GM18873 (cell line): ENCODE measurements around the gene WFIKKN1.

Source experiments
- ATAC-seq: cut with Tn5 transposase; IDR thresholded peaks from one replicate; pipeline ENCODE4 v1.9.1; 2021; ENCODE audit warnings: mild to moderate bottlenecking, moderate library complexity, moderate number of reproducible peaks; ENCODE audit not compliant: unreplicated experiment, low FRiP score

WFIKKN1 gene

DNA sequence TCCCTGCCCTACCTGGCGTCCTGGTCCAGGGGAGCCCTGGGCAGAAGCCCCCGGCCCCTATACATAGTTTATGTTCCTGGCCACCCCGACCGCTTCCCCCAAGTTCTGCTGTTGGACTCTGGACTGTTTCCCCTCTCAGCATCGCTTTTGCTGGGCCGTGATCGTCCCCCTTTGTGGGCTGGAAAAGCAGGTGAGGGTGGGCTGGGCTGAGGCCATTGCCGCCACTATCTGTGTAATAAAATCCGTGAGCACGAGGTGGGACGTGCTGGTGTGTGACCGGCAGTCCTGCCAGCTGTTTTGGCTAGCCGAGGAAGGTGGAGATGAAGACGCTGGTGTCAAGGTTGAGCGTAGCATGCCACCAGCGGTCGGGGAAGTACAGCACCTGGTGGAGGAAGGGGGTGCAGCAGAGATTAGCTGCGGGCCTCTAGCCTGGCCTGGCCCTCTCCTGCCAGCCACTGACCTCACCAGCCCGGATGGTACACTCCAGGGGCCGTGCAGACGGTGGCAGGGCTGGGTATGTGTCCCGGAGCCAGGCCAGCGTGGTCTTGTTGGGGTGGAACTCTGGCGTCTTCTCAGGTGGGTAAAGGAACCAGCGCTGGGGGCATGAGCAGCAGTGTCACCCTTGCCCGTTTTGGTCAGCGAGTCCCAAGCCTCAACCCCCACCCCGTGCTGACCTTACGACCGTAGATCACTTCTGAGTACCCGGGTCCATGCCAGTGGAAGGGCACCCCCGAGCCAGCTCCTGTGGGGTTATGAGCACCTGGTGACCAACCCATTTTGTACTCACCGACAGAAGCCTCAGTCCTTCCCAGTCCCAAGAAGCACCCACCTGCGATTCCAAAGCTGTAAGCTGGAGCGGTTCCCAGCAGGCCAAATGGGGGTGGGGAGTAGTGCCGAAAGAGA lies 52.0 kb downstream of the WFIKKN1 start:
- ATAC-seq = no peak

DNA sequence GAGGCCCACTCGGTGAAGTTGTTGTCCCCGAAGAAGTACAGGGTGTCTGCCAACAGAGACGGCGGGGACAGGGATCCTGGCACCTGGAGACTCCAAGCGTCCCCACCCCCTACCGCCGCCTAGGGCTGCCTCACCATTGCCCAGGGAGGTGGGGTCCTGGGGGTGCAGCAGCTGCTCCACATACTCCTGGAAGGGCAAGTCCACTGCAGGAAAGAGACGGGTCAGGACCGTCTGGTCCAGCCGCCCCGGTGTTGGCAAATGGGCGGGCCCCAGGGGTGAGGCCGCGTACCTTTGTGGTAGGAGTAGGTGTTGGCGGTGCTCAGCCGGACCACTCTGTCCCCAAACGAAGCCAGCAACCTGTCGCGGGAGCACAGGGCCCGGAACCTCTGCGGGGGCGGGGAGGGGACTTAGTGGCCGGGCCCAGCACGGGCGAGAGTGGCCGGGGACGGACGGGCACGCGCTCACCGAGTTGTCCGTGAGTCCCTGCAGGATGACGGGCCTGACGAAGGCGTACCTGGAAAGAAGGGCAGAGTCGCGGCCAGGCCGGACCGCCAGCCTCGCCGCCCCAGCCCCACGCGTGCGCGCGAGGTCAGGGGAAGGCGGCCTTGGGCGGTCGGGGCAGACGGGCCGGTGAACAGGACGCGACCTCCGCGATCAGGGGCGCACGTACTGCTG lies 52.7 kb downstream of the WFIKKN1 start:
- no peak for ATAC-seq
